ENCODE measurements around the gene SCYL1. TPM values are rescaled to one million over a fixed set of nuclear protein-coding genes. Genes with fewer than 3 reads are reported as not detected.
"Not testable (repeated sequence)": the region's sequence is repeated elsewhere in the genome, so short reads cannot be mapped to it uniquely, and the experiment has no call there.

Gene SCYL1
- total RNA-seq, 4 donors from 2014 or later: 109 to 128 (median 112) TPM

GRCh38 chr11:65559951-65560537 is 35.2 kb downstream of the SCYL1 start:
- DNase-seq (ENCODE audit: low spot score in 2 of 2): no peak
- H3K27ac ChIP-seq: peak overlapping the region; percentile 95 to 98 (median 98)
- peaks cover 0 to 54% (median 49%) of the 10 kb centered on the region in 4 donors for H3K4me1 ChIP-seq
- H3K4me3 ChIP-seq: no peak overlapping the region
- TF ChIP-seq EP300 (IDR thresholded peaks at IDR 0.05): no peak
- no peak for TF ChIP-seq POLR2A (IDR thresholded peaks at IDR 0.05)
- no peak for TF ChIP-seq CTCF (IDR thresholded peaks at IDR 0.05)
- 32 to 38% methylated on average over 5 of the region's 5 CpGs for WGBS, 2 donors
- no peaks in the 10 kb centered on the region for H3K27me3 ChIP-seq
- no peaks in the 10 kb centered on the region for H3K36me3 ChIP-seq
- H3K9me3 ChIP-seq: no peaks in the 10 kb centered on the region

- peak overlapping the region; percentile 95 to 98 (median 98) for H3K27ac ChIP-seq
- H3K36me3 ChIP-seq: no peaks in the 10 kb centered on the region
- H3K4me1 ChIP-seq: peaks cover 0 to 52% (median 45%) of the 10 kb centered on the region in 4 donors
- H3K9me3 ChIP-seq: no peaks in the 10 kb centered on the region
- H3K4me3 ChIP-seq: no peak overlapping the region
- H3K27me3 ChIP-seq: no peaks in the 10 kb centered on the region
- WGBS, 2 donors: 15 to 23% methylated on average over 15 of the region's 15 CpGs
- TF ChIP-seq CTCF (IDR thresholded peaks at IDR 0.05): no peak
- peak in 1 of 2 donors; percentile 73 for DNase-seq (ENCODE audit: low spot score in 2 of 2)
Observed at GRCh38 chr11:65560555-65561418, 35.9 kb downstream of the SCYL1 start.

GRCh38 chr11:65562020-65562419 is 37.1 kb downstream of the SCYL1 start:
- 88 to 92% methylated on average over 7 of the region's 7 CpGs for WGBS, 2 donors
- H3K4me1 ChIP-seq: peaks cover 0 to 50% (median 33%) of the 10 kb centered on the region in 4 donors
- TF ChIP-seq POLR2A (IDR thresholded peaks at IDR 0.05): no peak
- TF ChIP-seq EP300 (IDR thresholded peaks at IDR 0.05): no peak
- no peak for TF ChIP-seq CTCF (IDR thresholded peaks at IDR 0.05)

GRCh38 chr11:65562788-65563187 is 37.9 kb downstream of the SCYL1 start:
- Histone ChIP-seq H3K36me3 (peaks cover 0 to 5% (median 0%) of the 10 kb centered on the region in 3 donors), H3K4me1 (peaks cover 0 to 53% (median 31%) of the 10 kb centered on the region in 4 donors), H3K27me3 (no peaks in the 10 kb centered on the region), H3K9me3 (no peaks in the 10 kb centered on the region), H3K4me3 (no peak overlapping the region), H3K27ac (peak overlapping the region in 1 of 4 donors; percentile 10)
- DNase-seq (ENCODE audit: low spot score in 2 of 2): no peak
- WGBS, 2 donors: 87 to 91% methylated on average over 9 of the region's 9 CpGs
- TF ChIP-seq CTCF (IDR thresholded peaks at IDR 0.05): no peak
- TF ChIP-seq POLR2A (IDR thresholded peaks at IDR 0.05): no peak
- TF ChIP-seq EP300 (IDR thresholded peaks at IDR 0.05): no peak

More at GRCh38 chr11:65562020-65562419, 37.1 kb downstream of the SCYL1 start:
- Histone ChIP-seq H3K27ac (no peak overlapping the region), H3K4me3 (no peak overlapping the region), H3K9me3 (no peaks in the 10 kb centered on the region), H3K36me3 (peaks cover 0 to 5% (median 0%) of the 10 kb centered on the region in 3 donors), H3K27me3 (no peaks in the 10 kb centered on the region)
- DNase-seq (ENCODE audit: low spot score in 2 of 2): no peak

GRCh38 chr11:65563601-65564000 is 38.7 kb downstream of the SCYL1 start:
- DNase-seq (ENCODE audit: low spot score in 2 of 2): no peak
- no peaks in the 10 kb centered on the region for H3K27me3 ChIP-seq
- H3K4me1 ChIP-seq: peaks cover 0 to 59% (median 35%) of the 10 kb centered on the region in 4 donors
- no peaks in the 10 kb centered on the region for H3K9me3 ChIP-seq
- whole genome bisulfite sequencing, 2 donors: 94 to 95% methylated on average over 4 of the region's 4 CpGs
- TF ChIP-seq POLR2A (IDR thresholded peaks at IDR 0.05) (no peak), CTCF (IDR thresholded peaks at IDR 0.05) (no peak), EP300 (IDR thresholded peaks at IDR 0.05) (no peak)
- H3K4me3 ChIP-seq: no peak overlapping the region
- H3K27ac ChIP-seq: peak overlapping the region in 1 of 4 donors; percentile 31
- peaks cover 0 to 5% (median 0%) of the 10 kb centered on the region in 3 donors for H3K36me3 ChIP-seq

GRCh38 chr11:65564879-65565559 is 40.1 kb downstream of the SCYL1 start:
- not testable (repeated sequence) for H3K9me3 ChIP-seq; H3K36me3 ChIP-seq; H3K4me3 ChIP-seq; H3K27me3 ChIP-seq; DNase-seq (ENCODE audit: low spot score in 2 of 2)
- peaks cover 0 to 55% (median 30%) of the 10 kb centered on the region in 4 donors for H3K4me1 ChIP-seq
- 82 to 89% methylated on average over 12 of the region's 12 CpGs for WGBS, 2 donors
- peak overlapping the region in 3 of 4 donors; percentile 27 to 45 (median 32) for H3K27ac ChIP-seq

All from tibial nerve (tissue), 4 donors.